HG03280 (cell line): Measurements from ENCODE around the gene GJB4.
"Not testable (repeated sequence)": the region's sequence is repeated elsewhere in the genome, so short reads cannot be mapped to it uniquely, and the experiment has no call there.

Experiments used
- ATAC-seq: cut with Tn5 transposase; IDR thresholded peaks from one replicate; pipeline ENCODE4 v1.9.1; 2021; ENCODE audit warnings: mild to moderate bottlenecking, moderate library complexity; ENCODE audit not compliant: unreplicated experiment

GJB4 gene

GRCh38 chr1:34759503-34760357 lies at the start of gene GJB4:
Gene GJB4 (plus strand): TSS chr1:34759740. CDS start chr1:34761255, 1,515 bp downstream.
- ATAC-seq = no peak

- no peak for ATAC-seq
Measured at GRCh38 chr1:34710812-34711211, 48.7 kb upstream of the GJB4 start.

GRCh38 chr1:34711485-34711884 lies 48.1 kb upstream of the GJB4 start:
- ATAC-seq = no peak

- no peak for ATAC-seq
Measured at GRCh38 chr1:34712007-34712688, 47.4 kb upstream of the GJB4 start.

- no peak for ATAC-seq
Measured at GRCh38 chr1:34713443-34713842, 46.1 kb upstream of the GJB4 start.

GRCh38 chr1:34714386-34714785 lies 45.2 kb upstream of the GJB4 start:
- no peak for ATAC-seq

- ATAC-seq = no peak
Measured at GRCh38 chr1:34715139-34715538, 44.4 kb upstream of the GJB4 start.

GRCh38 chr1:34721241-34721640 lies 38.3 kb upstream of the GJB4 start:
- no peak for ATAC-seq

GRCh38 chr1:34721646-34722355 lies 37.7 kb upstream of the GJB4 start:
- no peak for ATAC-seq

- no peak for ATAC-seq
Measured at GRCh38 chr1:34726861-34727260, 32.7 kb upstream of the GJB4 start.

GRCh38 chr1:34730485-34730884 lies 29.1 kb upstream of the GJB4 start:
- no peak for ATAC-seq

- ATAC-seq = not testable (repeated sequence)
Measured at GRCh38 chr1:34732831-34733230, 26.7 kb upstream of the GJB4 start.

- no peak for ATAC-seq
Measured at GRCh38 chr1:34736692-34737091, 22.8 kb upstream of the GJB4 start.

GRCh38 chr1:34737236-34737635 lies 22.3 kb upstream of the GJB4 start:
- not testable (repeated sequence) for ATAC-seq

- no peak for ATAC-seq
Measured at GRCh38 chr1:34739613-34740012, 19.9 kb upstream of the GJB4 start.

- ATAC-seq = no peak
Measured at GRCh38 chr1:34740161-34740868, 19.2 kb upstream of the GJB4 start.

- peak; percentile 52 for ATAC-seq
Measured at GRCh38 chr1:34742667-34743270, 16.8 kb upstream of the GJB4 start.

- no peak for ATAC-seq
Measured at GRCh38 chr1:34743775-34744174, 15.8 kb upstream of the GJB4 start.

GRCh38 chr1:34744851-34745250 lies 14.7 kb upstream of the GJB4 start:
- ATAC-seq = no peak

- no peak for ATAC-seq
Measured at GRCh38 chr1:34745666-34746065, 13.9 kb upstream of the GJB4 start.

GRCh38 chr1:34746101-34746500 lies 13.4 kb upstream of the GJB4 start:
- no peak for ATAC-seq
